ENCODE results near the gene BARX2.

The BARX2 gene

DNA sequence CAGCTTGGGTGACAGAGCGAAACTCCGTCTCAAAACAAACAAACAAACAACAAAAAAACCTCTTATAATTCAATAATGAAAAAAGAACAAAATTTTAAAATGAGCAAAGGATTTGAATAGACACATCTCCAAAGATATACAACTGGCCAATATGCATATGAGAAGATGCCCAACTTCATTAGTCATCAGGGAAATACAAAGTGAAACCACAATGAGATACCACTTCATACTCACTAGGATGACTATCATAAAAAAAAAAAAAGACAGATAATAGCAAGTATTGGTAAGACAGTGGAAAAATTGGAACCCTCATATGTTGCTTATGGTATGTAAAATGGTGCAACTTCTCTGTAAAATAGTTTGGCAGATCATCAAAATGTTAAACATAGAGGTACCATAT, 28.7 kb upstream of the BARX2 start:
- TF ChIP-seq, protein P1, sequence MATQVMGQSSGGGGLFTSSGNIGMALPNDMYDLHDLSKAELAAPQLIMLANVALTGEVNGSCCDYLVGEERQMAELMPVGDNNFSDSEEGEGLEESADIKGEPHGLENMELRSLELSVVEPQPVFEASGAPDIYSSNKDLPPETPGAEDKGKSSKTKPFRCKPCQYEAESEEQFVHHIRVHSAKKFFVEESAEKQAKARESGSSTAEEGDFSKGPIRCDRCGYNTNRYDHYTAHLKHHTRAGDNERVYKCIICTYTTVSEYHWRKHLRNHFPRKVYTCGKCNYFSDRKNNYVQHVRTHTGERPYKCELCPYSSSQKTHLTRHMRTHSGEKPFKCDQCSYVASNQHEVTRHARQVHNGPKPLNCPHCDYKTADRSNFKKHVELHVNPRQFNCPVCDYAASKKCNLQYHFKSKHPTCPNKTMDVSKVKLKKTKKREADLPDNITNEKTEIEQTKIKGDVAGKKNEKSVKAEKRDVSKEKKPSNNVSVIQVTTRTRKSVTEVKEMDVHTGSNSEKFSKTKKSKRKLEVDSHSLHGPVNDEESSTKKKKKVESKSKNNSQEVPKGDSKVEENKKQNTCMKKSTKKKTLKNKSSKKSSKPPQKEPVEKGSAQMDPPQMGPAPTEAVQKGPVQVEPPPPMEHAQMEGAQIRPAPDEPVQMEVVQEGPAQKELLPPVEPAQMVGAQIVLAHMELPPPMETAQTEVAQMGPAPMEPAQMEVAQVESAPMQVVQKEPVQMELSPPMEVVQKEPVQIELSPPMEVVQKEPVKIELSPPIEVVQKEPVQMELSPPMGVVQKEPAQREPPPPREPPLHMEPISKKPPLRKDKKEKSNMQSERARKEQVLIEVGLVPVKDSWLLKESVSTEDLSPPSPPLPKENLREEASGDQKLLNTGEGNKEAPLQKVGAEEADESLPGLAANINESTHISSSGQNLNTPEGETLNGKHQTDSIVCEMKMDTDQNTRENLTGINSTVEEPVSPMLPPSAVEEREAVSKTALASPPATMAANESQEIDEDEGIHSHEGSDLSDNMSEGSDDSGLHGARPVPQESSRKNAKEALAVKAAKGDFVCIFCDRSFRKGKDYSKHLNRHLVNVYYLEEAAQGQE (IDR thresholded peaks at IDR 0.05; ENCODE audit: insufficient replicate concordance, low read depth): no peak
- TF ChIP-seq GABPA (IDR thresholded peaks at IDR 0.05; ENCODE audit: low read depth): no peak
- no peak for TF ChIP-seq POLR2AphosphoS5 (IDR thresholded peaks at IDR 0.05; ENCODE audit: low read depth)
- no peak for TF ChIP-seq SPI1 (IDR thresholded peaks at IDR 0.05; ENCODE audit: borderline replicate concordance, low read depth)
- TF ChIP-seq, protein P2, sequence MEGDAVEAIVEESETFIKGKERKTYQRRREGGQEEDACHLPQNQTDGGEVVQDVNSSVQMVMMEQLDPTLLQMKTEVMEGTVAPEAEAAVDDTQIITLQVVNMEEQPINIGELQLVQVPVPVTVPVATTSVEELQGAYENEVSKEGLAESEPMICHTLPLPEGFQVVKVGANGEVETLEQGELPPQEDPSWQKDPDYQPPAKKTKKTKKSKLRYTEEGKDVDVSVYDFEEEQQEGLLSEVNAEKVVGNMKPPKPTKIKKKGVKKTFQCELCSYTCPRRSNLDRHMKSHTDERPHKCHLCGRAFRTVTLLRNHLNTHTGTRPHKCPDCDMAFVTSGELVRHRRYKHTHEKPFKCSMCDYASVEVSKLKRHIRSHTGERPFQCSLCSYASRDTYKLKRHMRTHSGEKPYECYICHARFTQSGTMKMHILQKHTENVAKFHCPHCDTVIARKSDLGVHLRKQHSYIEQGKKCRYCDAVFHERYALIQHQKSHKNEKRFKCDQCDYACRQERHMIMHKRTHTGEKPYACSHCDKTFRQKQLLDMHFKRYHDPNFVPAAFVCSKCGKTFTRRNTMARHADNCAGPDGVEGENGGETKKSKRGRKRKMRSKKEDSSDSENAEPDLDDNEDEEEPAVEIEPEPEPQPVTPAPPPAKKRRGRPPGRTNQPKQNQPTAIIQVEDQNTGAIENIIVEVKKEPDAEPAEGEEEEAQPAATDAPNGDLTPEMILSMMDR (IDR thresholded peaks at IDR 0.05; ENCODE audit: insufficient read depth, low read length): no peak
- Histone ChIP-seq H3K4me3 (replicated peaks; ENCODE audit: insufficient read depth, low read length) (no peak overlapping the region), H3K27me3 (ENCODE audit: insufficient read depth, poor library complexity, severe bottlenecking) (peaks cover under 1% of the 10 kb centered on the region), H3K27ac (replicated peaks) (no peak overlapping the region)
- no peak for DNase-seq (ENCODE audit: low read depth in 1 of 2, low spot score in 1 of 2)

- TF ChIP-seq POLR2AphosphoS5 (IDR thresholded peaks at IDR 0.05; ENCODE audit: low read depth): no peak
- peaks cover 4% of the 10 kb centered on the region for H3K27me3 ChIP-seq (ENCODE audit: insufficient read depth, poor library complexity, severe bottlenecking)
- no peak overlapping the region for H3K27ac ChIP-seq (replicated peaks)
- H3K4me3 ChIP-seq (replicated peaks; ENCODE audit: insufficient read depth, low read length): no peak overlapping the region
- DNase-seq (ENCODE audit: low read depth in 1 of 2, low spot score in 1 of 2): no peak
Measured at GRCh38 chr11:129348813-129349212, 26.8 kb upstream of the BARX2 start.

DNA sequence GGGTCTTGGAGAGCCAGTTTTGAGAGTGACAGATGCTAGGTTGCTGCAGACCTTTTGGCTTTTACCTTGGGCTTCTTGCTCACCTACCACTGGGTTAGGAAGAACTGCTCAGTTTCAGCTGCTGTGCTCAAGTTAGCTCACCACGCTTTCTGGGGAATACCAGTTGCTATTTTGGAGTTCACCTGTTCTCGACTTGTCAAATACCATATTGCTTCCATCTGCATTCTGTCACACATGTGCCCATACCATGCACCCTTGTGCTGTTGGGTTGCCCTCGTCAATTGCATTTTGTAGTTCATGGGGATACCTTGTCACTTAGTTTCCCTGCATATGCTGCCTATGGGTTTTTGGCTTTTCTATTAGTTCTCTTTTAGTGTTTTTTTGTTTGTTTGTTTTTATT, 23.0 kb upstream of the BARX2 start:
- Histone ChIP-seq H3K4me3 (replicated peaks; ENCODE audit: insufficient read depth, low read length) (no peak overlapping the region), H3K27me3 (ENCODE audit: insufficient read depth, poor library complexity, severe bottlenecking) (peaks cover 6% of the 10 kb centered on the region), H3K27ac (replicated peaks) (no peak overlapping the region)
- TF ChIP-seq, protein P2 (IDR thresholded peaks at IDR 0.05; ENCODE audit: insufficient read depth, low read length): no peak
- TF ChIP-seq, protein P1 (IDR thresholded peaks at IDR 0.05; ENCODE audit: insufficient replicate concordance, low read depth): no peak
- TF ChIP-seq POLR2AphosphoS5 (IDR thresholded peaks at IDR 0.05; ENCODE audit: low read depth) (no peak), GABPA (IDR thresholded peaks at IDR 0.05; ENCODE audit: low read depth) (no peak), SPI1 (IDR thresholded peaks at IDR 0.05; ENCODE audit: borderline replicate concordance, low read depth) (no peak)
- no peak for DNase-seq (ENCODE audit: low read depth in 1 of 2, low spot score in 1 of 2)

DNA sequence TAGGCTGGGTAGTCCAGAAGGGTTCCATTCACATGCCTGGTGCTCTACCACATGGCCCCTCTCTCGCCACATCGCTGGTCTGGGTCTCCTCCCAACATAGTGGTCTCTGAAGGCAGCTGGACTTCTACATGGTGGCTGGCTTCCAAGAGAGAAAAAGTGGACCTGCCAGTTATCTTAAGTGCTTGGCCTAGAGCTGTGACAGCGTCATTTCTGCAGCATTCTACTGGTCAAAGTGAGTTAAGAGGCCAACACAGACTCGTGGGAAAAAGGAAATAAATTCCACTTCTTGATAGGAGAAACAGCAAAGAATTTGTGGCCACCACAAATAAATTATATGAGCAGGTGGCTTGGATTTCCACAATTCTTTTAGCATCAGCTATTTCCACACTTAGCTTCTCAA, 21.0 kb upstream of the BARX2 start:
- Histone ChIP-seq H3K27me3 (ENCODE audit: insufficient read depth, poor library complexity, severe bottlenecking) (peaks cover 6% of the 10 kb centered on the region), H3K4me3 (replicated peaks; ENCODE audit: insufficient read depth, low read length) (no peak overlapping the region), H3K27ac (replicated peaks) (no peak overlapping the region)
- no peak for TF ChIP-seq SPI1 (IDR thresholded peaks at IDR 0.05; ENCODE audit: borderline replicate concordance, low read depth)
- TF ChIP-seq, protein P1 (IDR thresholded peaks at IDR 0.05; ENCODE audit: insufficient replicate concordance, low read depth): no peak
- no peak for TF ChIP-seq POLR2AphosphoS5 (IDR thresholded peaks at IDR 0.05; ENCODE audit: low read depth)
- TF ChIP-seq, protein P2 (IDR thresholded peaks at IDR 0.05; ENCODE audit: insufficient read depth, low read length): no peak
- TF ChIP-seq GABPA (IDR thresholded peaks at IDR 0.05; ENCODE audit: low read depth): no peak
- no peak for DNase-seq (ENCODE audit: low read depth in 1 of 2, low spot score in 1 of 2)
